ENCODE data around the gene ABHD2. TPM values are rescaled to one million over a fixed set of nuclear protein-coding genes. Genes with fewer than 3 reads are reported as not detected.

Gene ABHD2
- total RNA-seq, 1 donor from 2014 or later = 27.8 TPM

DNA sequence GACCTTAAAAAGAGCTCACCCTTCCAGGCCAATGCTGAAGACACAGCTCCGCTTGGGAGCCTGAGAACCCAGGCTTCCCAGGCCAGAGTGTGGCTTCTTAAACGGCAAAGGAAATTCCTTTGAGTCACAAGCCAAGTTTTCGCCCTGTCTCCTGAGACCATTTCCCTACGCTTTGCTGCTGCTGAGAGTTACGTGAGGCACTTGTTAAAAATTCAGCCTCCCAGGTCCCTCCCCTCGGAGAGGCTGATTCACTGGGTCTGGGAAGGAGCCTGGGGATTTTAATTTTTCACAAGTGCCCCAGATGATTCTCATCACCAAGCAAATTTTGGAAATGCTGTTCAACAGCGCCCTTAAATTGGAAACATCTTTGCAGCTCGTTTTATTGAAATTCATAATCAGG lies 107.6 kb downstream of the ABHD2 start:
- DNase-seq = peak; percentile 60

DNA sequence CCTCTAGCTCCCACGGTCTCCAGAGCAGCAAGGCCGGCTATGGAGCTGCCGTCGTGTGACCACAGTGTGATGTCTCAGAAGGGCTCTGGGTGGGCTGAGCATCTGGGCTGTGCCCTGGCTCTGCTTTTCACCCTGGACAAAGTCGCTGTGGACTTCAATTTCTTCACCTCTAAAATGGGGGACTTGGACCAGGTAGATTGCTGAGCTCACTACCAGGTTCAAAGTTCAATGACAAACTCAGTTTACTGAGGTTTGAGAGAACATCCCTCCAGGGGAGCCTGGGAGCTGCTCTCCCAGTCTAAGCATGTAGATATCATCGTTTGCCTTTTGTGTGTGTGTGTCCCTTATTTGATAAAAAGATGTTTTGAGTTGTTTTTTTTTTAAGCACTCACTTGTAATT lies 108.0 kb downstream of the ABHD2 start:
- DNase-seq = no peak

DNA sequence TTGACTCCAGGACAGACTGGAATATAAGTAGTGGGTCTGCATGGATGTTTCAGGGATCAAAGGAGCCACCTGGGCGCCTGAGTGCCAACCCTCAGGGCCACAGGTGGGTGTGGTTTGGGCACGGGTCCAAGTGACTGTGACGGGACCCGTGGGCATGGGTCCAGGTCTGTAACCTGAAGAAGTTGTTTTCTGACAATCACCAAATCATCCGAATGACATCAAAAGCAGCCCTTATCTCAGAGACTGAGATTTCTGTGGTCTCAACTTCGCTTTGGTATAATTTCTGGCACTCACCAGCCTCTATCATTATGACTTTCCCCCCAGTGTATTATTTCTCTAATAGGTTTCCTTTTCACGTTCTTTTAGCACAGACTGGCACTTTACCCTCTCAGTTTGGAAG lies 108.7 kb downstream of the ABHD2 start:
- no peak for DNase-seq

DNA sequence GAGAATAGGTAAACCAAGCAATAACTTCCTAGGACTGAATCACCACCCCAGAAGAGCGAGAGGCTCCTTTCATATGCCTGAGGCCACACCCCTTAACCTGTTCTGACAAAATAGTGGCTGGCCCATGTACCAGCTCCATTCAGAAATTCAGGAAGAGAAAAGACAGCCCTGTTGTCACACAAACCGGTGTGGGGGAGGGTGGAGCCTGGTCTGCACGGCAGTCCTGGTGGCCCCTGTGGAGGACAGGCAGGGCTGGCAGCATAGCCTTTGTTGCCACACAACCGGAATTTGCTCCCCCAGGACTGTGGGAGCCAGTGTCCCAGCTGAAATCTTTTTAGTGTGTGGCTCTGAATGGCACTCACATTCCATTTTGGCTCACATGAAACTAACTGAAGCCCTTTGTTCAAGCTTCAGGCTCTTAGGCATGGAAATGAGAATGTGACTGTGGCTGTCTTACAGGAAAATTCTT lies 109.3 kb downstream of the ABHD2 start:
- DNase-seq = peak; percentile 59

DNA sequence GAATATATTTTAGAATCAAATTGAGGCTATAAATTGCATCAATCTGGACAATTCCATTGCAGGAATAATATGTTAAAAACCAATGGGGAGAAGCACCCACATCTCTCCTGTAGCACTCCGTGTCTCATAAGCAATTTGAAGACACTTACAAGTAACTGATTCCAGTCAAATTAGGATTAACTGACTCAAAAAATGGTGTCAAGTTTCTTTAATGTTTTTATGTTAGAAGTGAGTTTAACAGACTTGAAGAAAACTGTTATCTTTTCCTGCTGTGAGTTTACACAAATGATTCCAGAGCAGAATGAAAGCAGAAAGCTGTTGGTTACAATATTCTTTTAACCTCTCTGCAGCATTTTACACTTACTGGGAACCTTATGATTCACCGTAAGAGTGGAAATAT lies 109.9 kb downstream of the ABHD2 start:
- no peak for DNase-seq

DNA sequence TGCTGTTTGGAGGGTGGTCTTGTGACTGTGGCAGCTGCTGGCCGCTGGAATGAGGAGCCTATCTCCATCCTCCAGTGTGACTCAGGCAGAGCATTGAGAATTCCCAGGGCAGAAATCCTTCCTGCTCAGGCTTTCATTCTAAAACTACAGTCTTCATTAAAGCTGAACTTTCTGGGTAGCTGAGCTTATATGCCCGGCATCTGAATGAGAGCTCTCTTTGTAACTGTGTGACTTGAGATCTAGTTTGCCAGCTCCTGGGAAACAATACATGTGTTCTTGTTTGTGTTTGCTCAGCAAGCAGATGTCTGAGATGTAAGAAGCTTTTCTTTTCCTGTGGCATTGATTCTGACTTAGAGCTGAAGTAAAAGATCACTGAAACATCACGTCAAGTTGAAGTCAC lies 110.7 kb downstream of the ABHD2 start:
- peak; percentile 75 for DNase-seq

DNA sequence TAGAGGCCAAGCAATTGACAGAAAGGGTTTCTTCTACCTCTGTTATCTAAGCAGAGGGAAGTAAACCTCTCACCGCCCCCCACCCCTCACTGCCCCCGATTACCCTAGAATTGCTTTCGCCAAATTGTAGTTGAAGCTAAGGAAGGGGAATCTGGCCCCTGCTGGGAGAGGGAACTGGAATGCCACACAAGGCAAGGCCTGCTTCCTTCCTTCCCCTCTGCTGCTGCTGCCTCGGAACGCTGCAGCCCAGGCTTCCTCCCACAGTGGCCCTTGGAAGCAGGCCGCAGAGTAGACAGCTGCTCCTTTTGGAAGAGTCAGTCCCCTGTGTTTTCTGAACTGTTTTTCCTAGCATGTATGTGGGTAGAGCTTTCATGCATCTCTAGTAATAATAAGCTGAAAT lies 111.5 kb downstream of the ABHD2 start:
- no peak for DNase-seq

DNA sequence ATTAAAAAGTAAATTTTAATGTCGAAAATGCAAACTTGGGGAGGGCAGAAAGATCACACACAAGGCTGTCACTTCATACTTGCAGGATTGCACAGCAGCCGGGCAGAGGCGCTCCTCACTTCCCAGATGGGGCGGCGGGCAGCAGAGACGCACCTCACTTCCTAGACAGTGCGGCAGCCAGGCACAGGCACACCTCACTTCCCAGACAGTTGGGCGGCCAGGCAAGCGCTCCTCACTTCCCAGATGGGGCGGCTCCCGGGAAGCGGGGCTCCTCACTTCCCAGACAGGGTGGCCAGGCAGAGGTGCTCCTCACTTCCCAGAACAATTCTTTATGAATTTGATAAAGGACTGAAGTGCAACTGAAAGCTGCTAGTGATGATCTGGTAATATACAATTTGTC lies 111.9 kb downstream of the ABHD2 start:
- no peak for DNase-seq

DNA sequence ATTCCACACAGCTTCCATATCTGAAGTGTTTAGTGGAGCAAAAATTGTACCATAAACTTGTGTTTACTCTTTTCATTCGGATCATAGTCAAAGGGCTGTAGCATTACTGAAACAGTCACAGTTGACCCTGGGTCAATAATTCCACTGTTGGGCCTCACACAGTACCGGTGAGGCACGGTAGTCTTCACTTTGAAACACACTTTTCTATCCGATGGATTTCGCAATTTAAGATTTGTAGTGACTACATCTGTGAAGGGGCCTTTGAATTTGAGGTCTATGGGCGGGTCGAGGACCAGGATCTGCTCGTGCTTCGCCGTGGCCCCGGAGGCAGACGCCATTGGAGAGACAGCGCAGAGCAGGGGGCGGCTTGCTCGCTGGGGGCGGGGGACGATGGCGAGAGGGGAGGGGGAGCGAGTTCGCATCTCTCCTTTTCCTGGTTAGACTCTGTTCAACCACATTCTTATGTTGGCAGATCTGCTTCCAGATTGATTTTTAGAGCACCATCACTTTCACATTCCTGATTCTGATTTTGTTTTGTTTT lies 113.3 kb downstream of the ABHD2 start:
- no peak for DNase-seq

DNA sequence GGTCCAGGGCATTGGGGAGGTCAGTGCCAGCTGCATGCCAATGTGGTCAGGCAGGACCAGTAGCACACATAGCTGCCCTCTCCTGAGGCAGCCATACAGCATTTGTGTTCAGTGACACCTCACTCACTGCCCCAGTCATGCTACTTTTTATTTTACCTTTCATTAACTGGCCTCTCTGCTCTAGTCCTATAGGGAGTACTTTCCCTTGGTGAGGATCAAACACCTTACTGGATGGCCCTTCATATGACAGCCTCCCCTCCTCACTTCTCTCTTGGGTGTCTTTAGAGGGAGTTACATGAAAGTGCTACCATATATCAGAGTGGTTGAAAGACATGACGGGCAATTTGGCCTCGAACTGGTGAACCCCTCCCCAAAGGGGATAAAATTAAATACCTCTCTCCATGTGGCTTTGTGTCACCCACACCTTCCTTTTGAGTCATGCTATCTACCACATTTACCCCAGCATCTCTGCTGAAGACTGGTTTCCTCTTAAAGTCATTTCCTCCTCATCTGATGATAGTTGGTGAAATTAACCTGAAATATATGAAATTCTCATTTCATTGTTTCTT lies 115.5 kb downstream of the ABHD2 start:
- no peak for DNase-seq

DNA sequence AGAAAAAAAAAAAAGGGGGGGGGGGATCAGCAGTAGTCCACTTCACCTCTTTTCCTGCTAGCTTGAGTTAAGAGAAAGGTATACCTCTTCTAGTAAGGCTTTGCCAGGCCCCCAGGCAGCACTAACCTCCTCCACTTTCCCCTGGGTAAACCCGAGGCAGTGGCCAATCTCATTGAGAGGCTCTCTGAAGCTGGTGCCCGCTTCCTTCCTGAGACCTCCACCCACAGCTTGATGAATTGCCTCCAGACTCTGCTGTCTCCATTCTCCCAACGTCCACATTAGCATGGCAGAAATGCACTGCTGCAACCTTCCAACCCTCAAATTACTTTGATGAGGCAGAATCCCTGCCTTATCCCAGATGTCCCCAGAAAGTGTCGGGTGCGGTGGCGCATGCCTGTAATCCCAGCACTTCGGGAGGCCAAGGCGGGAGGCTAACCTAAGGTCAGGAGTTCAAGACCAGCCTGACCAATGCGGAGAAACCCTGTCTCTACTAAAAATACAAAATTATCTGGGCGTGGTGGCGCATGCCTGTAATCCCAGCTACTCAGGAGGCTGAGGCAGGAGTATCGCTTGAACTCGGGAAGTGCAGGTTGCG lies 117.8 kb downstream of the ABHD2 start:
- no peak for DNase-seq

DNA sequence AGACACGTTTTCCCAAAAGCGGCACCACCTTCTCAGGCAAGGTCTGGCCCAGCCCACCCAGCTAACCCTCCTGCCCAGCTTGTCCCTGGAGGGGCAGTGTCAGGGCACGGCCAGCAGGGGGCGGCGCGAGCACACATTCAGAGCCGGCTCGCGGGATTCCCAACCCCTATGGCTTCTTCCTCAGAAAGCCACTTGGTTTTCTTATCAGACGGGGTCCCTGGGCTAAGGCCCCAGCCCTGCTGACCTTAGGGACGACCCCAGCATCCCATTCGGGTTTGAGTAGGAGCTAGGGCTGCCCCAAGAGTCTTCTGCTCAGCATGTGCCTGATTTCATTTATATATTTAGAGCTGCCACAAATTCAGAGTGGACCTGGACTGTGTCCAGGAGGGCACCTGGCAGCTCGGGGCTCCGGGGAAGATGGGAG lies 118.7 kb downstream of the ABHD2 start:
- no peak for DNase-seq

DNA sequence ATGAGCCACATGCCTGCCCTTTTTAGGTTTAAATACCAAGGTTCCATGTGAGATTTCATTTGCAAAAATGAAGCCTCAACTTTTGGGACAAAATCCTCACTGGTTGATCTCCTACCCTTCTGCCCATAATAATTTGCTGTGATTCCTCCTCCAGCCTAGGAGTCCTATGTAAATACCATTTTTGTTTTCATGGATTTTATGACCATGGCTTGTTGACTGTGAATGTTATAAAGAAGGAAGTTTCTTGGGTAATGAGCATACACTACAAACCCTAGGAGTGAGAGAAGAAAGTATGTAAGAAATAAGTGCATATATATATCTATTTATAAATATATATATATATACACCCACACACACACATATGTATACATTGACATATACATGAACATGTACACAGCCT lies 120.0 kb downstream of the ABHD2 start:
- DNase-seq = no peak

DNA sequence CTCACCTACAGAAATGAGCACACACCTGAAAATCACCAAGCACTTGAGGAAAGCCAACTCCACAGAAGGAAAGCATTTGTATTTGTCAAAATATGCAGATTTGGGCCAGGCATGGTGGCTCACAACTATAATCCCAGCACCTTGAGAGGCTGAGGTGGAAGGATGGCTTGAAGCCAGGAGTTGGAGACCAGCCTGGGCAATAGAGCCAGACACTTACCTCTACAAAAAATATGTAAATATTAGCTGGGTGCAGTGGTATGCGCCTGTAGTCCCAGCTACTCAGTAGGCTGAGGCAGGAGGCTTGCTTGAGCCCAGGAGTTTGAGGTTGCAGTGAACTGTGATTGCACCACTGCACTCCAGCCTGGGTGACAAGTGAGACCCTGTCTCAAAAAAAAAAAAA lies 120.8 kb downstream of the ABHD2 start:
- no peak for DNase-seq

DNA sequence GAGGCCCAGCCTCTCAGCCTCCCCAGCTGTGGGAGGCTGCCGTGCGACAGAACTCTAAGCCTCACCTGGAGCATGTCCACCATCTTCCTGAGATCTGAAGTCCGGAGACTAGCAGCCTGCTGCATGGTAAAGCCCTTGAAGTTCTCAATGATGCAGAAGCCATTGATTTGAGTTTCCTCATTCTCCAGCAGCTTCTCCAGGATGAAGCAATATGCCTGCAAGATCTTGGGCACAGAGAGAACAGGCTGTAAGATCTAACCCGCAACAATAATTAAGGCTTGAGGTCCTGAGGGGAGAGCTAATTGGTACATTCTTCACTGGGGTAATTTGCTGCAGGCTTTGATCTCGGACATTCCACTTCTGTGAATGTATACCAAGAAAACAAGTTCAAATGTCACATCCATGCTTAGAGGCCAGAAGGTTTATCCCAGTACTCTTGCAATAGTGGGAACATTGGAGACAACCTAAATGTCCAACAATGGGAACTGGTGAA lies 123.5 kb downstream of the ABHD2 start:
- DNase-seq = no peak

DNA sequence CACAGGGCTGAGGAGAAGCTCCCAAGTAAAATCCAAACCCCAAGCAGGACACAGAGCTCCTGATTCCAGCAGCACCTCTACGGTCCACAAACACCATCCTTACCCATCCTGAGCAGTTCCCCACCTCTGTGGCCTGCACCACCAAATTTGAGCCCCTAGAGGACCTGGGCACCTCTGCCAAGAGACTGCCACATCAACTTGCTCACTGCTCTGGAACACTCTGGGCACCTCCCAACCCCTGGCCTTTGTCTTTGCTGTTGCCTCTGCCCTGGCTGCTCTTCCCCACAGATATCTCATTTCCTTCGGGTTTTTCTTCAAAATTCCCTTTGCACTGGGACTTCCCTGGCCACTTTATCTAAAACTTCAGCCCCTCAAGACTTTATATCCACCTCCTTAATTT lies 127.4 kb downstream of the ABHD2 start:
- DNase-seq = no peak

DNA sequence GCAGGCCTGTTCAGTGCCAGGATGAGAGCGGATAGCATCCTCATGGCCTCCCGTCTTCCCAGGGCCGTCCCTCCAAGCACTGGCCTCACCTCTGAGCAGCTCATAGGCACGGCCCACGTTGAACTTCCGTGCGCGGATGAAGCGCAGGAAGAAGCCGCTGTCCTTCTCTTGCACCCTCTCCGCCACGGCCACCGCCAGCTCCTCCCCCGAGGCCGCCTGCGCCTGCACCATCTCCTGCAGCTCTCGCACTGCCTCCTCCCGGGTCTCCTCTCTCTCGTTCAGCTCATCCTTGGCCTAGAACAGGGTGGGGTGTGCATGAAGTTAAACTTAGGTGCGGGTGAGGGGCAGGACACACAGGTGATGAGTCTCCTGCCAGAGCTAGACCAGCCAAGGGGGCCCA lies 128.8 kb downstream of the ABHD2 start:
- DNase-seq = no peak

DNA sequence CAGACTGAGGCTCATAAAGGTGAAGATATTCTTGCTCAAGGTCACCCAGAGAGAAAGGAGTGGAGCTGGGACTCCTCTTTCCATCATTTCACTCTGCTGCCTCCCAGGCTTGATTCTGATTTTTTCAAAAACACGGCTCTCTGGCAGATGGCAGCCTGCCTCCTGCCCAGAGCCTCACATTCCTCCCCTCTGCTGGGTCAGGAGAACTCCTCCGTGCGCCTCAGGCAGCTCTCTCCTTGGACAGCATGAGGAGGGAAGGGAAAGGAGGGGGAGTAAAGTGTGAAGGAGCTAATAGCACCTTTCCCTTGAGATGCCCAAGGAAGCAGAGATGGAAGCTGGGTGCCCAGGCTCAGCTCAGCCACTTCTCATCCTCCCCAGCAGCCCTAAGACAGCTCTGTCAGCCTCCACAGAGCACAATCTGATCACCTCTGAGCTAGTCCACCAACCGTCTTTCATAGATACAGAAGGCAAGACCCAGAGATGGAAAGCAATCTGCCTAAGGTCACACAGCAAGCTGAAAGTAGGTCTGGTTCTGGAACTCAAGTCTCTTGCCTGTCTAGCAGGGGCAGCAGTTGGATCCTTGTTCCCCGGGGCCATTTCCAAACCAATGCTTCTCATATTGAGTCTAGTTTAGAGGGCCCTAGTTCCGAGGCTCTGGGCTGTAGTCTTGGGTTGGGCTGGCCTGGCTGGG lies 129.6 kb downstream of the ABHD2 start:
- DNase-seq = no peak

DNA sequence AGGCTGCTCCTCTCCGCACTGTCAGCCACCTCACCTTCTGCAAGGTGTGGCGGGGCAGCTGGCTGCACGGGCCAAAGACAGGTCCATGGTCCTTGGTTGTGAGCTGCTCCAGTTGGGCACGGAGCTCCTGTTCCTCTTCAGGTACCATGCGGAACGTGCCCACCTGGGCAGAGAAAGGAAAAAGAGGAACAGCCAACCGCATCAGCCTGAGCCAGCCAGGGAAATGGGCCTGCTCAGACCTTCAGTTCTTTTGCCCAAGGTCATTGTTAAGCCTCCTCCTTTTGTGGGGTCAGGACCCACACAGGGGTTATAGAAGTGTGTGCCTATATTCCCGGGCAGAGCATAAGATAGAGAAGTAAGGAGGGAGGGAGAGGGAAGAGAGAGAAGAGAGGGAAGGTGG lies 130.3 kb downstream of the ABHD2 start:
- DNase-seq = no peak

DNA sequence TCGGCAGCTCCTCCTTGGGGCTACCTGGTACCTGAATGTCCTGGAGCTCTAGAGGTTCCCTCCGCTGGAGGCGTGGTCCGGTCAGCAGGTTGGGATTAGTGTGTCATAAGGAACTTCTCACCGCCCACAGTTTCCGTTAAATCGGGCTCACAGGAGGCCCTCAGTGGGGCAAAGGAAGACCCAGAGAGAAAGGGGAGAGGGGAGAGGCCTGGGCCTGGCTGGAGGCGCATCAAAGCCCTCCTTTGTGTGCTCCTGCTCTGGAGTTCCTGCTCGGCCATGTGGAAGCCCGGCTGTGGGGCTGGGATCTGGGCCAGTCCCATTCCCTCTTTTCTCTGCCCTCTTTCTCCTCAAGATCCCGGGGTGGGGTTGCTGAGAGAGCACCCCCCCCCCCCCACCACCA lies 133.3 kb downstream of the ABHD2 start, which contains the start of gene RLBP1:
Gene RLBP1 (minus strand): TSS at position 37 of the 400 bp plus-strand sequence. CDS start 2,604 bp downstream, outside the sequence.
- no peak for DNase-seq

DNA sequence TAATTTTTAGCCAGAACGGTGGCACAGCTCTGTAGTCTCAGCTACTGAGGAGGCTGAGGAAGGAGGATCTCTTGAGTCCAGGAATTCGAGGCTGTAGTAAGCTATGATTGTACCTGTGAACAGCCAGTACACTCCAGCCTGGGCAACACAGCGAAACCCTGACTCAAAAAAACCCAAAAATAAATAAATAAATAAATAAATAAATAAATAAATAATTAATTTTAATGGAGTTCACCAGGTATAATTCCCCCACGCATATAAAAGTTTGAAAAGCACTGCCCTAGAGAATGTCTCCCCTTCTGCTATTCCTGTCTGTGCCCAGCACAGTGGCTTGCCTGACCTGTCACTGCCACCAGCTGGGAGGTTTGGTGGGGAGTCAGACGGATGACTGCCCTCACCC lies 137.3 kb downstream of the ABHD2 start:
- no peak for DNase-seq

DNA sequence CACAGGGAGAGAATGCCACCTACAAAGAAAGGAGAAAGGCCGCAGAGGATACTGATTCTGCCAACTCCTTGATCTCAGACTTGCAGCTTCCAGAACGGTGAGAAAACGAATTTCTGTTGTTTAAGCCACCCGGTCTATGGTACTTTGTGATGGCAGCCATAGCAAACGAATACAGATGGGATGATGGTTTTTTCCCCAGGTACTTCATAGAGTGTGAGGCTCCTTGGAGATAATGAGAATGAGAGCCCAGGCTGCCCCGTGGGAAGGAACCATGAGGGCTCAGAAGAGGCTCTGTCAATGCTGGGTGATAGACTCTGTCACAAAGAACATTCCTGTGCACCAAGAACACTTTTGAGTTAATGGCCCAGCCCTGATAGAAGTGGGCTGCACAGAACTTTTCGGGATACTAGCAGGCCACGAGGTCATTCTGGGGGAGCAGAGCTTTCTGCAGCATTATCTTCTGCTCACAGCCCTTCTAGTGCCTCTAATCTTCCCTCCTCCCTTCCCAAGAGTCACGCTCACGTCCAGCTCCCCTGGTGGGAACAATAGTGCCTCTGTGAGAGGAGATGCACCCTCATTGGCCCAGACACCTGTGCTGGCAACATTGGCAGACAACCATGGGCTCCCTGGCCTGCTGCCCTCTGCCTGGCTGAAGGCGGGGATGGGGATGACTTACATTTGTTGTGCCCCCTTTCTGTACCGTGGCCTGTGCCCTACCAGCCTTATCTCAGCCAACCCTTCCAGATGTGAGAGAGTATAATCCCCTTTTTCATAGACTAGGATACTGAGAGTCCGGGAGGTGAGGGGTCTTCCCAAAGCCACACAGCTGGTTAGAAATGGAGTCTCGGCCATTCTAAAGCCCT lies 138.3 kb downstream of the ABHD2 start:
- DNase-seq = no peak

All from skin of body (tissue), 2 donors.